Measurements from ENCODE around the gene BTBD17.

Gene BTBD17

GRCh38 chr17:74344658-74345057, 17.0 kb downstream of the BTBD17 start:
- no peak for DNase-seq (ENCODE audit: low read depth)
- TF ChIP-seq CTCF (IDR thresholded peaks at IDR 0.05; ENCODE audit: insufficient read depth, low read depth, low read length, missing control alignments), result no peak
- no peak overlapping the region for H3K4me3 ChIP-seq (ENCODE audit: low read depth, low read length)

GRCh38 chr17:74343526-74344284, 18.0 kb downstream of the BTBD17 start:
- DNase-seq (ENCODE audit: low read depth), result no peak
- TF ChIP-seq CTCF (IDR thresholded peaks at IDR 0.05; ENCODE audit: insufficient read depth, low read depth, low read length, missing control alignments), result no peak

GRCh38 chr17:74343121-74343520, 18.5 kb downstream of the BTBD17 start:
- TF ChIP-seq CTCF (IDR thresholded peaks at IDR 0.05; ENCODE audit: insufficient read depth, low read depth, low read length, missing control alignments), result no peak
- no peak overlapping the region for H3K4me3 ChIP-seq (ENCODE audit: low read depth, low read length)
- no peak for DNase-seq (ENCODE audit: low read depth)

More at GRCh38 chr17:74343526-74344284, 18.0 kb downstream of the BTBD17 start:
- H3K4me3 ChIP-seq (ENCODE audit: low read depth, low read length), result no peak overlapping the region

GRCh38 chr17:74342224-74342623, 19.4 kb downstream of the BTBD17 start:
- DNase-seq (ENCODE audit: low read depth), result no peak
- no peak overlapping the region for H3K4me3 ChIP-seq (ENCODE audit: low read depth, low read length)
- no peak for TF ChIP-seq CTCF (IDR thresholded peaks at IDR 0.05; ENCODE audit: insufficient read depth, low read depth, low read length, missing control alignments)

- DNase-seq (ENCODE audit: low read depth), result no peak
- no peak overlapping the region for H3K4me3 ChIP-seq (ENCODE audit: low read depth, low read length)
- no peak for TF ChIP-seq CTCF (IDR thresholded peaks at IDR 0.05; ENCODE audit: insufficient read depth, low read depth, low read length, missing control alignments)
These were observed 21.1 kb downstream of the BTBD17 start for GRCh38 chr17:74340470-74341023.

GRCh38 chr17:74339537-74340195, 22.0 kb downstream of the BTBD17 start:
- no peak overlapping the region for H3K4me3 ChIP-seq (ENCODE audit: low read depth, low read length)
- DNase-seq (ENCODE audit: low read depth), result no peak
- no peak for TF ChIP-seq CTCF (IDR thresholded peaks at IDR 0.05; ENCODE audit: insufficient read depth, low read depth, low read length, missing control alignments)
